Spleen (tissue), 7 donors: ENCODE data around the gene EXOC4.

ENCODE experiments used
- CTCF ChIP-seq, 11 experiments: fragments of 200-600 bp in 7 of 11; fragments of 450-650 bp in 4 of 11; sonication (generic) in 4 of 11; IDR thresholded peaks in 8 of 11; conservative IDR thresholded peaks in 3 of 11; 1 replicate in 7 of 11; 2 replicates in 4 of 11; pipeline versions ENCODE4 v1.4.0 to v1.8.0; 2016 to 2021; ENCODE audit warnings: antibody characterized with exemption in 11 of 11, inconsistent platforms in 4 of 11, mild to moderate bottlenecking in 1 of 11
- POLR2A ChIP-seq, 3 donors: fragments of 450-650 bp; IDR thresholded peaks; one replicate each; pipeline ENCODE4 v1.5.1; 2017; ENCODE audit warnings: antibody characterized with exemption in 3 of 3, mild to moderate bottlenecking in 1 of 3
- donor health status: DM: no; HTN: no; CAD: no; lungs with moderate emphysema.
- donor health status: DM: no; HTN: no; CAD: no.
- donor health status: DM: no; HTN: no; CAD: no.

- TF ChIP-seq CTCF (IDR thresholded peaks at IDR 0.05 in 8 of 11, conservative IDR thresholded peaks at IDR 0.05 in 3 of 11) (no peak), POLR2A (IDR thresholded peaks at IDR 0.05) (no peak)
Observed at GRCh38 chr7:133962646-133963045, 709.8 kb downstream of the EXOC4 start.
